OCI-LY3 (cell line): ENCODE results near the gene FASTK.

ENCODE experiments used
- H2AFZ ChIP-seq: fragments of 200-600, 300-600 bp; shearing (Covaris generic); 2 replicates; pipeline ENCODE4 v1.6.0; 2014; ENCODE audit warnings: antibody characterized with exemption, low read depth, low read length
- H3K27ac ChIP-seq: fragments of 200-600, 300-600 bp; sonication (generic); 2 replicates; pipeline ENCODE4 v1.5.1; 2014; ENCODE audit warnings: mild to moderate bottlenecking, low read length, moderate library complexity, mixed read lengths
- H3K27me3 ChIP-seq: fragments of 200-600, 300-600 bp; sonication (generic); 2 replicates; pipeline ENCODE4 v1.6.1; 2014; ENCODE audit warnings: low read depth, low read length, mixed read lengths
- H3K36me3 ChIP-seq: fragments of 200-600, 300-600 bp; sonication (generic); replicated peaks from 2 replicates; pipeline ENCODE3; 2014; ENCODE audit warnings: low read depth, low read length, mixed read lengths
- H3K4me1 ChIP-seq: fragments of 300-600, 200-600 bp; sonication (generic); 2 replicates; pipeline ENCODE4 v1.6.1; 2014; ENCODE audit warnings: low read length, mixed read lengths
- H3K4me2 ChIP-seq: fragments of 200-600, 300-600 bp; sonication (generic); 2 replicates; pipeline ENCODE4 v1.6.1; 2014; ENCODE audit warnings: low read length, mixed read lengths
- H3K4me3 ChIP-seq: fragments of 300-600, 200-600 bp; sonication (generic); 2 replicates; pipeline ENCODE4 v1.5.1; 2014; ENCODE audit warnings: antibody characterized with exemption, mild to moderate bottlenecking, low read length, moderate library complexity
- H3K79me2 ChIP-seq: fragments of 300-600, 200-600 bp; shearing (Covaris generic); 2 replicates; pipeline ENCODE4 v1.6.1; 2014; ENCODE audit warnings: mild to moderate bottlenecking, low read length, mixed read lengths
- H3K9ac ChIP-seq: fragments of 300-600, 200-600 bp; shearing (Covaris generic); 2 replicates; pipeline ENCODE4 v1.6.0; 2014; ENCODE audit warnings: mild to moderate bottlenecking, low read length, moderate library complexity
- H3K9me3 ChIP-seq: fragments of 200-600, 300-600 bp; shearing (Covaris generic); 2 replicates; pipeline ENCODE4 v1.6.1; 2014; ENCODE audit warnings: low read length, mixed read lengths; ENCODE audit not compliant: insufficient read depth
- H4K20me1 ChIP-seq: fragments of 200-600, 300-600 bp; sonication (generic); 2 replicates; pipeline ENCODE4 v1.6.1; 2016; ENCODE audit warnings: low read length, mixed read lengths; ENCODE audit not compliant: insufficient read depth
- EZH2phosphoT487 ChIP-seq: fragments of 200-600 bp; shearing (Covaris generic); IDR thresholded peaks from 2 replicates; pipeline ENCODE4 v1.6.1; 2018; ENCODE audit warnings: antibody characterized with exemption, mixed run types, low read depth
- TF ChIP-seq, protein P1 (sequence below): fragments of 200-600, 300-600 bp; sonication (generic); IDR thresholded peaks from 2 replicates; pipeline ENCODE4 v1.5.1; 2014; ENCODE audit warnings: antibody characterized with exemption, low read length, low read depth

The FASTK gene

DNA sequence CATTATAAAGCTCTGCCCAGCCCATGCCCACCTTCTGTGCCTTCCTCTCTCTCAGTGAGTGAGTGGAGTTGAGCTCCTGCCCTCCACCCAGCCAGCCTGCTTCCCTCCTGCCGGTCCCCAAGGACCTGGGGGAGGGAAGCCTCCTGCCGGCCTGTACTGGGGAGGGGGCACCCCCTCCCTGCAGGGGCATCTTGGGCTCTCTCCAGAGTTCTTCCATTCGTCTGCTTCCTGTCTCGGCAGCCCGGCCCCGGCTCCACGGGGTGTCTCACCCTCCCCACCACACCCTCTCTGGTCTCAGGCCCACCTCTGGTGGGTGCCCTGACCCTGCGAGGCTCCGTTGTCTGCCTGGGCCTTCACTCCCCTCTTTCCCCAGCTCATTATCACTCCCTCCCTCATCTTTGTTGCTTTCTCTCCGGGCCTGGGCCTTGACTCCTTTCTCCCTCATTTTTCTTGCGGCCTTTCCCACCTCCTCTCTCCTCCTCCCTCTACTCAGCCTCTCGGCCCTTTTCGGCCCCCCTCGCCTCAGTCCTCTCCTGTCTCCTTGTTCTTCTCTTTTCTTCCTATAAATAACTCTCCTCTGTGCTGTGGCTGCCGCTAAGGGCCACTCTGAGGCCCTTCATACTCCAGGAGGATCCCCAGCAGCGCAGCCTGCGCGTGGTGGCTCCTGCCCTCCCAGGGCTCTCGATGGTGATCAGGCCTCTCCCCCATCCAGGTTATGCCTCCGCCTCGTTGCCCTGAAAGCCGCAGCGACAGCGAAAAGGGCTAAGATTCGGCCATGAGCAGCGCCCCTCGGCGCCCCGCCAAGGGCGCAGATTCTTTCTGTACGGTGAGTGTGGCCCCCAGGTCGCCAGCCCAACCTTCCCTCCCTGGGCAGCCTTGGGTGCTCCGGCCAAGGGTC, 19.1 kb downstream of the FASTK start:
- H3K9ac ChIP-seq, result peak overlapping the region; percentile 87; the same call in 1 of the 2 replicates
- peaks cover 12% of the 10 kb centered on the region for H4K20me1 ChIP-seq
- no peak for TF ChIP-seq EZH2phosphoT487
- TF ChIP-seq, protein P1, sequence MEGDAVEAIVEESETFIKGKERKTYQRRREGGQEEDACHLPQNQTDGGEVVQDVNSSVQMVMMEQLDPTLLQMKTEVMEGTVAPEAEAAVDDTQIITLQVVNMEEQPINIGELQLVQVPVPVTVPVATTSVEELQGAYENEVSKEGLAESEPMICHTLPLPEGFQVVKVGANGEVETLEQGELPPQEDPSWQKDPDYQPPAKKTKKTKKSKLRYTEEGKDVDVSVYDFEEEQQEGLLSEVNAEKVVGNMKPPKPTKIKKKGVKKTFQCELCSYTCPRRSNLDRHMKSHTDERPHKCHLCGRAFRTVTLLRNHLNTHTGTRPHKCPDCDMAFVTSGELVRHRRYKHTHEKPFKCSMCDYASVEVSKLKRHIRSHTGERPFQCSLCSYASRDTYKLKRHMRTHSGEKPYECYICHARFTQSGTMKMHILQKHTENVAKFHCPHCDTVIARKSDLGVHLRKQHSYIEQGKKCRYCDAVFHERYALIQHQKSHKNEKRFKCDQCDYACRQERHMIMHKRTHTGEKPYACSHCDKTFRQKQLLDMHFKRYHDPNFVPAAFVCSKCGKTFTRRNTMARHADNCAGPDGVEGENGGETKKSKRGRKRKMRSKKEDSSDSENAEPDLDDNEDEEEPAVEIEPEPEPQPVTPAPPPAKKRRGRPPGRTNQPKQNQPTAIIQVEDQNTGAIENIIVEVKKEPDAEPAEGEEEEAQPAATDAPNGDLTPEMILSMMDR, result no peak
- H3K27ac ChIP-seq, result no peak overlapping the region
- no peak overlapping the region for H2AFZ ChIP-seq
- peaks cover 10% of the 10 kb centered on the region for H3K36me3 ChIP-seq
- peak overlapping the region; percentile 90 for H3K4me3 ChIP-seq
- no peaks in the 10 kb centered on the region for H3K27me3 ChIP-seq
- no peaks in the 10 kb centered on the region for H3K9me3 ChIP-seq
- peaks cover 26% of the 10 kb centered on the region for H3K79me2 ChIP-seq
- H3K4me1 ChIP-seq, result peaks cover 16% of the 10 kb centered on the region
- H3K4me2 ChIP-seq, result peak overlapping the region; percentile 99

DNA sequence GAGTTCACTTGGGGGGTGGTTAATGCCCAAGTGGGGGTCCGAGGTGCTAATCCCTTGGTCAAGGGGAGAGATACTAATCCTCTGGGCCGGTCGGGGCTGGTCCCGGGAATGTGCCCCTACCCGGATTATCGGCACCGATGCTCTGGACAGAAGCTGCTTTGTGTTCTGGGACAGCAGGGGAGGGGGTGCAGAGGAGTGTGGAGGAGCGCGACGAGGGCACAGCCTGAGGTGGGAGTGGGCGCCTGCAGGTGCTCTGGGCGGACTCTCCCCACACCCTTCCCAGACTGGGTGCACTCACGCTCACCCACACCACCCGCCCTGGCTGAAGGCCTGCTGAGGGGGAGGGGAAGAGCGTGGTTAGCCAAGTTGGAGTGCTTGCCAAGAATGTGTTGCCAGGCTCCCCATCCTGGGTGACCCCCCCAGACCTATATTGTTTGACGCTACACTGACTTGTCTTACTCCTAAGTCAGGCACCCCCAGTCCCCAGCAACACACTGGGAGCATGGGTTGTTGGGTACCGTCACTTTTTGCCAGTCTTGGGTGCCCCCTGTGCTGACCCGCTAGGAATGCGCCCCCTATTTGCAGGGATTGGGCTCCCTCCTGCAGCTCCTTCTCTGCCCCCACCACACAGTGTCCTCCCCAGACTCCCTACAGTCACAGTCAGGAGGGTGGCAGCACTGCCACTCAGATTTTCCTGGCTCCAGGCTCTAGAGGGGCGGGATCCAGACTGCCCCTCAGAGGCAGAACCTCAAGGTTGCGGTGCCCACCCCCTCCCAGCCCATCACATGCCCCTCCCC, 20.0 kb downstream of the FASTK start:
- 0 out of 2 replicates have a peak overlapping the region, but pooled peaks have one; percentile 72 for H3K27ac ChIP-seq
- peak overlapping the region; percentile 99 for H3K4me2 ChIP-seq
- H2AFZ ChIP-seq, result no peak overlapping the region
- peaks cover 26% of the 10 kb centered on the region for H3K79me2 ChIP-seq
- H3K9me3 ChIP-seq, result no peaks in the 10 kb centered on the region
- TF ChIP-seq, protein P1, result peak; percentile 29; the same call in 1 of the 2 replicates
- no peak for TF ChIP-seq EZH2phosphoT487
- peaks cover 12% of the 10 kb centered on the region for H4K20me1 ChIP-seq
- peak overlapping the region; percentile 90 for H3K4me3 ChIP-seq
- H3K9ac ChIP-seq, result peak overlapping the region; percentile 87
- H3K4me1 ChIP-seq, result peaks cover 16% of the 10 kb centered on the region
- no peaks in the 10 kb centered on the region for H3K27me3 ChIP-seq
- peaks cover 10% of the 10 kb centered on the region for H3K36me3 ChIP-seq

DNA sequence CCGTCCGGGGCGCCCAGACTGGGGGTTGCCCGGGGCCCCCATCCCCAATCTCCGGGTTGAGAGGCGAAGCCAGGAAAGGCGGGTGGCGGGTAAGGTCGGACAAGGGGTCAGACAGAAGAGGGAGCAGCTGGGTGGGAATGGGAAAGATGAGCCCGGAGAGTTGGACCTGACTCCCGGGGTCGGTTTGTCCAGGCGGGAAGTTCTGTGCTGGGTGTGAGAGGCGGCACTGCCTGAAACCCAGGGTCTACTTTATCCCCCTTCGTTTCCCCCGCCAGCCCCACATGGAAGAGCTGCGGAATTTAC, 20.5 kb downstream of the FASTK start:
- Histone ChIP-seq H3K4me1 (peaks cover 16% of the 10 kb centered on the region), H3K27ac (peak overlapping the region; percentile 72), H3K36me3 (peaks cover 7% of the 10 kb centered on the region), H3K9me3 (no peaks in the 10 kb centered on the region), H2AFZ (no peak overlapping the region), H3K9ac (peak overlapping the region; percentile 87), H3K27me3 (no peaks in the 10 kb centered on the region), H3K79me2 (peaks cover 26% of the 10 kb centered on the region), H3K4me2 (peak overlapping the region; percentile 99), H3K4me3 (peak overlapping the region; percentile 90), H4K20me1 (peaks cover 12% of the 10 kb centered on the region)
- TF ChIP-seq, protein P1, result no peak
- no peak for TF ChIP-seq EZH2phosphoT487
